Uterus (tissue), 2 donors: Measurements from ENCODE around the gene TAS2R41.

Experiments used
- POLR2A ChIP-seq, 2 donors: fragments of 450-650 bp; IDR thresholded peaks; one replicate each; pipeline ENCODE4 v1.6.1; 2016; ENCODE audit warnings: antibody characterized with exemption in 2 of 2, mild to moderate bottlenecking in 1 of 2, moderate library complexity in 1 of 2
- TF ChIP-seq, protein P1 (sequence below), 4 experiments: fragments of 200-600 bp in 2 of 4; fragments of 450-650 bp in 2 of 4; sonication (generic) in 2 of 4; IDR thresholded peaks; one replicate each; pipeline ENCODE4 v1.5.1; 2016 to 2019; ENCODE audit warnings: antibody characterized with exemption in 4 of 4, mild to moderate bottlenecking in 2 of 4, moderate library complexity in 1 of 4

GRCh38 chr7:143519411-143520131, 41.9 kb downstream of the TAS2R41 start:
- TF ChIP-seq POLR2A (IDR thresholded peaks at IDR 0.05): no peak
- TF ChIP-seq, protein P1, sequence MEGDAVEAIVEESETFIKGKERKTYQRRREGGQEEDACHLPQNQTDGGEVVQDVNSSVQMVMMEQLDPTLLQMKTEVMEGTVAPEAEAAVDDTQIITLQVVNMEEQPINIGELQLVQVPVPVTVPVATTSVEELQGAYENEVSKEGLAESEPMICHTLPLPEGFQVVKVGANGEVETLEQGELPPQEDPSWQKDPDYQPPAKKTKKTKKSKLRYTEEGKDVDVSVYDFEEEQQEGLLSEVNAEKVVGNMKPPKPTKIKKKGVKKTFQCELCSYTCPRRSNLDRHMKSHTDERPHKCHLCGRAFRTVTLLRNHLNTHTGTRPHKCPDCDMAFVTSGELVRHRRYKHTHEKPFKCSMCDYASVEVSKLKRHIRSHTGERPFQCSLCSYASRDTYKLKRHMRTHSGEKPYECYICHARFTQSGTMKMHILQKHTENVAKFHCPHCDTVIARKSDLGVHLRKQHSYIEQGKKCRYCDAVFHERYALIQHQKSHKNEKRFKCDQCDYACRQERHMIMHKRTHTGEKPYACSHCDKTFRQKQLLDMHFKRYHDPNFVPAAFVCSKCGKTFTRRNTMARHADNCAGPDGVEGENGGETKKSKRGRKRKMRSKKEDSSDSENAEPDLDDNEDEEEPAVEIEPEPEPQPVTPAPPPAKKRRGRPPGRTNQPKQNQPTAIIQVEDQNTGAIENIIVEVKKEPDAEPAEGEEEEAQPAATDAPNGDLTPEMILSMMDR (IDR thresholded peaks at IDR 0.05): no peak
